22Rv1 (cell line): Measurements from ENCODE around the gene RBP5.

Experiments used
- H3K27ac ChIP-seq: fragments of 450-650 bp; 2 replicates; pipeline ENCODE4 v1.5.1; 2017
- ZFX ChIP-seq: fragments of 450-650 bp; IDR thresholded peaks from 2 replicates; pipeline ENCODE4 v1.6.1; 2017; ENCODE audit warnings: antibody characterized with exemption, borderline replicate concordance
- TF ChIP-seq, protein P1 (sequence below): fragments of 450-650 bp; IDR thresholded peaks from 2 replicates; pipeline ENCODE4 v1.5.1; 2017; ENCODE audit warnings: mild to moderate bottlenecking

RBP5 gene

DNA sequence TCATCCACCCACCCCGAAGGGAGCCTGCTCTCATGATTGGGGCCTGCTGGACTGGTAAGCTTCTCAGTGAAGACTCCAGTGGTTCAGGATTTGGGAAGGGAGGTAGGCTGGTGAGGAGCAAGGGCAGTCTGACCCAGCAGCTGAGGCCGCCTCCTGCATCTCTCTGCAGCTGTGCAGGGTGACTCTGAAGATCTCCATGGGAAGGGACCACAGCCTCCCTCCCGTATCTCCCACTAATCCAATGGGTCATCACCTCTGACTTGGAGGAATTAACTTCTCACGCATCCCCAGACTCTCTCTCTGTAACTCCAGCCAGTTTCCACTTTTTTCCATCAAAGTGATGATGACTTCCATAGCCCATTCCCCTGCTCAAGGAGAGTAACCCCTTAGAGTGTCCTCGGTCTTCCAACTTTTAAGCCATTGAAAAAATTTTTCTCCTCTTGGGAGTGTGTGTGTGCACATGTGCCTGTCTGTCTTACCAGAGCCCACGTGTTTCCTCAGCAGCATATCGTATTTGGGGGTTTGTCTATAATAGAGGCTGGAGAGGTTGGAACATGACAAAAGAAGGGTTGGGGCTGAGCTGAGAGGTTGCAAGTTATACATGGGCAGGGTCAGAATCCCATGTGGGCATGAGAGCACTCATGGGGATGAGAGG is 12.8 kb upstream of the RBP5 start:
- H3K27ac ChIP-seq = no peak overlapping the region
- TF ChIP-seq, protein P1, sequence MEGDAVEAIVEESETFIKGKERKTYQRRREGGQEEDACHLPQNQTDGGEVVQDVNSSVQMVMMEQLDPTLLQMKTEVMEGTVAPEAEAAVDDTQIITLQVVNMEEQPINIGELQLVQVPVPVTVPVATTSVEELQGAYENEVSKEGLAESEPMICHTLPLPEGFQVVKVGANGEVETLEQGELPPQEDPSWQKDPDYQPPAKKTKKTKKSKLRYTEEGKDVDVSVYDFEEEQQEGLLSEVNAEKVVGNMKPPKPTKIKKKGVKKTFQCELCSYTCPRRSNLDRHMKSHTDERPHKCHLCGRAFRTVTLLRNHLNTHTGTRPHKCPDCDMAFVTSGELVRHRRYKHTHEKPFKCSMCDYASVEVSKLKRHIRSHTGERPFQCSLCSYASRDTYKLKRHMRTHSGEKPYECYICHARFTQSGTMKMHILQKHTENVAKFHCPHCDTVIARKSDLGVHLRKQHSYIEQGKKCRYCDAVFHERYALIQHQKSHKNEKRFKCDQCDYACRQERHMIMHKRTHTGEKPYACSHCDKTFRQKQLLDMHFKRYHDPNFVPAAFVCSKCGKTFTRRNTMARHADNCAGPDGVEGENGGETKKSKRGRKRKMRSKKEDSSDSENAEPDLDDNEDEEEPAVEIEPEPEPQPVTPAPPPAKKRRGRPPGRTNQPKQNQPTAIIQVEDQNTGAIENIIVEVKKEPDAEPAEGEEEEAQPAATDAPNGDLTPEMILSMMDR = no peak
- no peak for TF ChIP-seq ZFX

DNA sequence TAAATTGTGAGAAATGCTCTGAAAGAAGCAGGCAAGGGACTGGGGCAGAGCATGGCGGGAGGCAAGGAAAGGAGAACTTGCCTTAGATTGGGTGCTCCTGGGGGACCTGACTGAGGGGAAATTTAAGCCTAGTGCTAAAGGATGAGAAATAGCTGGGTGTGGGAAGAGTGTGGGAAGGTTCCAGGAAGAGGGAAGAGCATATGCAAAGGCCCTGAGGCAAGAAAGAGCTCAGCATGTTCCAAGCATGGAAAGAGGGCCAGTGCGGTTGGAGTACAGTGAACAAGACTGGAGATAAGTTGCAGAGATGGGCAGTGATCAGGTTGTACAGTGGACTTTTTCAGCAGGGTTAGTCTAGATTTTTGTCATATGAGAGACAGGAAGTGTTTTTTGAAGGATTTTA is 10.5 kb upstream of the RBP5 start:
- H3K27ac ChIP-seq = no peak overlapping the region
- TF ChIP-seq ZFX = no peak
- TF ChIP-seq, protein P1 = no peak

DNA sequence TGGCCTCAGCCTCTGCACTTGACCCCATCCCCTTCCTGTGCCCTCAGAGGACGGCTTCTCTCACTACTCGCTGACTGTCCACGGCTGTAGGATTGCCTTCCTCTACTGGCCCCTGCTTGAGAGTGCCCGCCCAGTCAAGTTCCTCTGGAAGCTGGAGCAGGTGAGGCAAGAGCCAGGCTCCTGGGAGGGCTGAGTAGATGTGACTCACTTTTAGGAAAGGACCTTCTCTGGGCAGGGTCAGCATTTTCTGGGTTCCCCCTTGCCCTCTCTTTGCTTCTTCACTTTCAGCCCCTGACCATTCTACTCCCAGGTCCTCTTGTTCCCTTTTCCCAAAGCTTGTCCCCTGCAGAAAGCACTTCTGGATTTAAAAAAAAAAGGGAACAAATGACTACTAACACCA is 9.2 kb upstream of the RBP5 start:
- no peak overlapping the region for H3K27ac ChIP-seq
- TF ChIP-seq ZFX = no peak
- TF ChIP-seq, protein P1 = no peak

DNA sequence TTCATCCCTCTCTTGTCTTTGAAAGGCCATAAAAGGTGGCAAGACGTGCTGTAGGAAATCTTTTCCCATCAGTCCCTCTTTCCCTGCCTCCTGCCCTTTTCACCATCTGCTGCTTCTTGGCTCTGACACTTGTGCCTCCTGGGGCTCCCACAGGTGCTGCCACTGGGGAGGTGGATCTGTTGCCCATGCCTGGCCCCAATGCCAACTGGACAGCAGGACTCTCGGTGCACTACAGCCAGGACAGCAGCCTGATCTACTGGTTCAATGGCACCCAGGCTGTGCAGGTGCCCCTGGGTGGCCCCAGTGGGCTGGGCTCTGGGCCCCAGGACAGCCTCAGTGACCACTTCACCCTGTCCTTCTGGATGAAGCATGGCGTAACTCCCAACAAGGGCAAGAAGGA is 8.0 kb upstream of the RBP5 start:
- TF ChIP-seq, protein P1 = no peak
- no peak for TF ChIP-seq ZFX

DNA sequence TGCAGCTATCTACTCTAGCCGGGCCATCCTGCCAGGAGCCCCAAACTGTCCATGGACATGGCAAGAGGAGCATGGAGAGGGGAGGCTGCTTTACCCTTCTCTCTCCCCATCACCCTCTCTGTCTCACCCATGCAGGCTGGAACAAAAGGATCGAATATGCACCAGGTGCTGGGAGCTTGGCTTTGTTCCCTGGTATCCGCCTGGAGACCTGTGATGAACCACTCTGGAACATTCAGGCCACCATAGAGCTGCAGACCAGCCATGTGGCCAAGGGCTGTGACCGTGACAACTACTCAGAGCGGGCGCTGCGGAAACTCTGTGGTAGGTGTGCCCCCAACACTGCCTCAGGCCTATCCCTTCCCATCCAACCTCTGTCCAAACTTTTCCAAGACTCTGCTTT is 7.4 kb upstream of the RBP5 start:
- TF ChIP-seq, protein P1 = no peak
- TF ChIP-seq ZFX = no peak
- H3K27ac ChIP-seq = no peak overlapping the region

More for the DNA sequence above, 8.0 kb upstream of the RBP5 start:
- no peak overlapping the region for H3K27ac ChIP-seq

DNA sequence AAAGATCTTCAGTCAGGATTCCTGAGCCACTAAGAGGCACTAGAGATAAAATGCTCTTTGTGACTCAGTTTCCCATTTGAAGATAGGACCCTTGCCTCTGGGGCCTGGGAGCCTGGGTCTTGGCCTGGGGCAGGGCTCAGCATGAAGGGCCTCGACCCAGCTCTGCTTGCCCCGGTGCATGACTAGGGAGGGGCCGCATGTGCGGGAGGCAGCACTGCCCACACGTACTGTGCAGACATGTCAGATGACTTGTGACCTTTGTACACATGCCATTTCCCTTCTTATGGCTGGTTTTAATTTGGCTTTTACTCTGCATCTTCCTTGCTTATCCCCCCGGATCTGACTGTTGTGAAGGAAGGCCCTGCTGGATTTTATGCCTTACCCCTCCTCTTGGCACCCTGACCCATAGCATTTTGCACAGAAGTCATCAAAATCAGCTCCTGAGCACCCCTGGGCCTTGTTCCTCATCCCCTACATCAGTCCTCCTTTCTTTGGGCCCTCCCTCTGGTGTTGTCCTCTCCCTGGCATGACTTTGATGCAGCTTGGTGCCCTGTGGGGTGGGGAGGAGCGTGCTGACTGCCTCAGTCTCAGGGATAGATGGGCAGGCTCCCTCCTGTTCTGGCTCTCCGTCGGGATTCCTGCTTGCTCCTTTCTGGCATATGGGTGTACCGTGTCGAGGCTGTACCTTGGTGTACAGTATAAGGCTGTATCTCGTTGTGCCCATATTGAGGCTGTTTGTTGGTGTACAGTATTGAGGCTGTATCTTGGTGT is 5.9 kb upstream of the RBP5 start:
- H3K27ac ChIP-seq = no peak overlapping the region
- TF ChIP-seq, protein P1 = no peak
- TF ChIP-seq ZFX = no peak

DNA sequence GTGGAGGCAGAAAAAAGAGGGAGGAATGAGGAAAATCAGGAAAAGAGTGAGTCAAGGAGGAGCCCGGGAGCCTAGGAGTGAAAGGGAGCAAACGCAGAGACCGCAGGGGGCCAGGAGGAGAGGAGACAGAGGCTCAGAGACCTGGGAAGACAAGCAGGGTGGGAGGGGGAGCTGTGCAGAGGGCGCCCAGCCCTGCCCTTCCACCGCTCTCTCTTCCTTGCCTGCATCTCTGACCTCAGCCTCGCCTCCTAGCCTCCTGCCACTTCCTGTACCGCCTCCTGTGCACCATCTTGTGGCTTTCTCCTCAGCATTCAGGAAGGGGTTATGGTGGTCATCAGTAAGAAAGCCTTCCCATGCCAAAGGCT is 2.8 kb upstream of the RBP5 start:
- no peak for TF ChIP-seq ZFX
- TF ChIP-seq, protein P1 = no peak
- H3K27ac ChIP-seq = no peak overlapping the region
